GM12892 (cell line): Measurements from ENCODE around the gene ZNF423.

Experiments
- POLR2A ChIP-seq: IDR thresholded peaks from 2 replicates; pipeline ENCODE4 v1.6.1; 2011; ENCODE audit warnings: low read depth, low read length, control low read depth
- TAF1 ChIP-seq: IDR thresholded peaks from 2 replicates; pipeline ENCODE4 v1.6.1; 2011; ENCODE audit warnings: low read depth, mild to moderate bottlenecking, control low read depth, low read length, borderline replicate concordance

DNA sequence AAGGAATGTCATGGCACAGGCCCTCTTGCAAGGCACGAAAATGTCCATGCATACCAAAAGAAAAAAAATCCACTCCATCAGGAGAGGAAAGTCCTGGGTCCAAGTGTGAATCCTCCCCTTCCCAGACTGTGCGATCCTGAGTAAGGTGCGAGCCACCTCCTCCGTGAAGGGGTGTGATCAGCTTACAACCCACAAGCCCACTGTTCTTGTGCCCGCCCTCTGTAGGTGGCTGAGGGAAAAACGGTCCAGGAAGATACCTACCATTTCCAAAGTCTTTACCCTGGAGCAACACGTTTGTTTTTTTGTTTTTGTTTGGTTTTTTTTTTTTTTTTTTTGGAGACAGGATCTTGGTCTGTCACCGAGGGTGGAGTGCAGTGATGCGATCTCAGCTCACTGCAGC is 116.5 kb downstream of the ZNF423 start:
- TF ChIP-seq POLR2A = no peak
- TF ChIP-seq TAF1 = no peak
